IMR-90 (cell line): Measurements from ENCODE around the gene LMAN2L. TPM values are rescaled to one million over a fixed set of nuclear protein-coding genes. Genes with fewer than 3 reads are reported as not detected.

Source experiments
- ATAC-seq: fragments of 200-7000 bp; cut with Tn5 transposase; 2 replicates; pipeline ENCODE4 v1.9.1; 2020; ENCODE audit warnings: low read depth, mild to moderate bottlenecking, moderate library complexity
- BruUV-seq: library from RNA; stranded (reverse); fragments of 400-500 nt; replicated peaks from 2 replicates; lab custom pipeline; 2021; lab: Mats Ljungman, UMichigan
- CTCF ChIA-PET: fragments of 300-600 bp; formaldehyde crosslinking; extraction: SDS; loops from one replicate; lab custom pipeline; 2021; ENCODE audit warnings: antibody characterized with exemption; lab: Yijun Ruan, JAX
- POLR2A ChIA-PET: fragments of 300-600 bp; sonication (Branson Sonifier 250); formaldehyde crosslinking; loops from one replicate; lab custom pipeline; 2022; ENCODE audit warnings: antibody characterized with exemption; ENCODE audit not compliant: unreplicated experiment; lab: Charles Lee
- DNase-seq: peaks from one replicate; pipeline ENCODE4 v3.0.0; 2013
- H2AFZ ChIP-seq: replicated peaks from 2 replicates; pipeline ENCODE3; 2013; ENCODE audit warnings: low read length, mild to moderate bottlenecking; ENCODE audit not compliant: poor library complexity
- H2AK5ac ChIP-seq: 2 replicates; pipeline ENCODE4 v1.6.1; 2013; ENCODE audit warnings: low read depth, low read length, inconsistent platforms
- H2AK9ac ChIP-seq: replicated peaks from 2 replicates; pipeline ENCODE3; 2013; ENCODE audit warnings: mild to moderate bottlenecking, low read depth, low read length, moderate library complexity; ENCODE audit not compliant: poor library complexity
- H2BK120ac ChIP-seq: 2 replicates; pipeline ENCODE4 v1.6.1; 2013; ENCODE audit warnings: low read depth, low read length, inconsistent platforms
- H2BK15ac ChIP-seq: 3 replicates; pipeline ENCODE4 v1.6.1; 2013; ENCODE audit warnings: low read depth, low read length, inconsistent platforms
- H2BK20ac ChIP-seq: 2 replicates; pipeline ENCODE4 v1.6.1; 2013; ENCODE audit warnings: low read depth, mild to moderate bottlenecking, inconsistent platforms, low read length, moderate library complexity
- H2BK5ac ChIP-seq: 2 replicates; pipeline ENCODE4 v1.6.1; 2013; ENCODE audit warnings: mild to moderate bottlenecking, low read depth, low read length, inconsistent platforms; ENCODE audit not compliant: poor library complexity, severe bottlenecking
- H3K14ac ChIP-seq: replicated peaks from 2 replicates; pipeline ENCODE4 v1.6.1; 2013; ENCODE audit warnings: low read depth, low read length, inconsistent platforms
- H3K18ac ChIP-seq: 2 replicates; pipeline ENCODE4 v1.6.1; 2013; ENCODE audit warnings: low read depth, low read length, control low read depth
- H3K23ac ChIP-seq: 2 replicates; pipeline ENCODE4 v1.6.1; 2013; ENCODE audit warnings: low read depth, low read length, inconsistent platforms
- H3K27ac ChIP-seq: 2 replicates; pipeline ENCODE4 v1.5.1; 2013; ENCODE audit warnings: mild to moderate bottlenecking, control low read depth, low read length; ENCODE audit not compliant: insufficient read depth
- H3K27me3 ChIP-seq: 2 replicates; pipeline ENCODE4 v1.6.1; 2013; ENCODE audit warnings: low read length; ENCODE audit not compliant: control insufficient read depth, insufficient read depth
- H3K36me3 ChIP-seq: 2 replicates; pipeline ENCODE4 v1.6.1; 2013; ENCODE audit warnings: low read length, mixed read lengths; ENCODE audit not compliant: control insufficient read depth, insufficient read depth
- H3K4ac ChIP-seq: 2 replicates; pipeline ENCODE4 v1.6.1; 2013; ENCODE audit warnings: low read depth, low read length, inconsistent platforms
- H3K4me1 ChIP-seq: 2 replicates; pipeline ENCODE4 v1.6.1; 2013; ENCODE audit warnings: low read length, mixed read lengths; ENCODE audit not compliant: control insufficient read depth, insufficient read depth
- H3K4me2 ChIP-seq: 2 replicates; pipeline ENCODE4 v1.6.1; 2013; ENCODE audit warnings: low read depth, mild to moderate bottlenecking, control low read depth, low read length, moderate library complexity
- H3K4me3 ChIP-seq: 2 replicates; pipeline ENCODE4 v1.5.1; 2013; ENCODE audit warnings: low read depth, mild to moderate bottlenecking, control low read depth, low read length, moderate library complexity; ENCODE audit not compliant: insufficient read depth
- H3K56ac ChIP-seq: 2 replicates; pipeline ENCODE4 v1.6.1; 2013; ENCODE audit warnings: low read length, inconsistent platforms; ENCODE audit not compliant: insufficient read depth; ENCODE audit errors: extremely low read depth
- H3K79me1 ChIP-seq, 2 experiments: 2 replicates each; pipeline ENCODE4 v1.6.1; 2013; ENCODE audit warnings: low read length in 2 of 2, inconsistent platforms in 1 of 2, low read depth in 1 of 2
- H3K9ac ChIP-seq: 2 replicates; pipeline ENCODE4 v1.6.1; 2013; ENCODE audit warnings: low read depth, low read length, control low read depth
- H3K9me1 ChIP-seq: 2 replicates; pipeline ENCODE4 v1.6.1; 2013; ENCODE audit warnings: low read length, inconsistent platforms; ENCODE audit not compliant: insufficient read depth
- H3K9me3 ChIP-seq: 2 replicates; pipeline ENCODE4 v1.6.1; 2013; ENCODE audit warnings: low read length; ENCODE audit not compliant: control insufficient read depth, insufficient read depth
- H4K20me1 ChIP-seq: 2 replicates; pipeline ENCODE4 v1.6.1; 2013; ENCODE audit warnings: low read length, inconsistent platforms; ENCODE audit not compliant: insufficient read depth
- H4K5ac ChIP-seq: 2 replicates; pipeline ENCODE4 v1.6.1; 2013; ENCODE audit warnings: mild to moderate bottlenecking, low read depth, low read length, control low read depth
- H4K8ac ChIP-seq, 2 experiments: 2 replicates each; pipeline ENCODE4 v1.6.1; 2013; ENCODE audit warnings: low read depth in 2 of 2, low read length in 2 of 2, control low read depth in 1 of 2, inconsistent platforms in 1 of 2
- H4K91ac ChIP-seq: 2 replicates; pipeline ENCODE4 v1.6.1; 2013; ENCODE audit warnings: low read depth, low read length, inconsistent platforms; ENCODE audit not compliant: insufficient read depth
- FOS ChIP-seq: fragments of 150-350 bp; IDR thresholded peaks from 2 replicates; pipeline ENCODE4 v1.6.1; 2016; ENCODE audit warnings: low read depth, low read length
- MAFK ChIP-seq: IDR thresholded peaks from 2 replicates; pipeline ENCODE4 v1.6.1; 2012; ENCODE audit warnings: low read depth, low read length, improper control_type of control experiment
- WGBS, 2 experiments: methylation state at CpG; one replicate each; pipeline versions ENCODE4 v1.1.5 to v1.1.7; 2013; ENCODE audit warnings: missing lambda C conversion rate in 2 of 2; ENCODE audit not compliant: insufficient read length in 1 of 2; ENCODE audit errors: extremely low coverage in 2 of 2; 5-methylcytosine and 5-hydroxymethylcytosine counted together
- dilution Hi-C: fragments of 300-500 bp; cut with HindIII; formaldehyde crosslinking; loops from one replicate; pipeline ENCODE4 v1.14.3; 2018; ENCODE audit warnings: low sequenced_read_pairs; ENCODE audit not compliant: unreplicated experiment
- in situ Hi-C: fragments of 300-500 bp; cut with MboI; formaldehyde crosslinking; loops from 3 replicates; pipeline ENCODE4 v1.14.3; 2019; ENCODE audit warnings: low sequenced_read_pairs, inconsistent platforms, mixed read lengths
- intact Hi-C: fragments of 100-400 bp; cut with micrococcal nuclease; formaldehyde crosslinking; loops from 2 replicates; pipeline ENCODE4 v1.10.0; 2022
- polyA plus RNA-seq, 3 experiments: library from polyadenylated mRNA; depleted of rRNA; stranded (reverse); fragments of >200 nt; gene quantifications; 2 replicates each; pipeline ENCODE4 v1.2.3, GENCODE V29; 2012; ENCODE audit warnings: low replicate concordance in 1 of 3
- total RNA-seq: library from RNA; depleted of rRNA; stranded (reverse); fragments of >200 nt; gene quantifications from 2 replicates; pipeline ENCODE4 v1.2.3, GENCODE V29; 2012
- TF ChIP-seq, protein P1 (sequence below): fragments of 150-350 bp; IDR thresholded peaks from 2 replicates; pipeline ENCODE4 v1.6.1; 2017; ENCODE audit warnings: mild to moderate bottlenecking, antibody characterized with exemption, low read length, low read depth

LMAN2L gene
- total and polyA plus RNA-seq, 2 of the 4 experiments (the other 2 are of a cell fraction), result 22.5 to 22.9 TPM

DNA sequence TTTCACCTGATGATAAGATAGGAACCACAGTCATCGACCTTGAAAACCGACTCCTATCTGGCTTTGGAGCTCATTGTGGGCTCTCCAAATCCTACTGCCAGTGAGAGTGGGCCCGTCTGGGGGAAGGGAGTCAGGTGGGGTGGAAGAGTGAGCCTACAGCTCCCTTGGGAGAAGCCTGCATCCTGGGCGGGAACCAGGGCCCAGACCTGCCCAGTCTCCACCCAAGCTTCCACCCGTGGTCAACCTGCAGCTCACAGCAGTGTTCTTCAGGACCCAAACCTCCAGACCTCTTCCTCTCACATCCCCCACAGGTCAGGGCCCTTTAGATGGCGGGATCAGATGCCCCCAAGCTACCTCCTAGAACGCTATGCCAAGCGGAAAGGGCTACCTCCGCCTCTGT is 40.2 kb downstream of the LMAN2L start:
- Histone ChIP-seq H3K18ac (no peak overlapping the region), H4K8ac (no peak overlapping the region), H3K4ac (no peak overlapping the region), H3K23ac (no peak overlapping the region), H3K9me3 (no peaks in the 10 kb centered on the region), H2AFZ (no peak overlapping the region), H4K5ac (no peak overlapping the region), H3K14ac (no peak overlapping the region), H3K27me3 (no peaks in the 10 kb centered on the region), H2BK120ac (no peak overlapping the region), H3K36me3 (peaks cover 3% of the 10 kb centered on the region; the same call in 1 of the 2 replicates), H3K4me3 (no peak overlapping the region), H4K91ac (no peak overlapping the region), H4K20me1 (no peaks in the 10 kb centered on the region), H3K56ac (no peak overlapping the region), H3K4me1 (no peaks in the 10 kb centered on the region), H3K9ac (no peak overlapping the region), H3K4me2 (no peak overlapping the region), H2BK5ac (no peak overlapping the region), H2AK9ac (no peak overlapping the region), H3K9me1 (0 out of 2 replicates have a peak, but pooled peaks cover 11% of the 10 kb centered on the region), H2BK20ac (no peak overlapping the region), H2BK15ac (no peak overlapping the region), H2AK5ac (no peak overlapping the region), H3K79me1 (no peaks in the 10 kb centered on the region), H3K27ac (no peak overlapping the region)
- CTCF ChIA-PET, result no interaction called here
- BruUV-seq, result no TSS peak
- no peak for ATAC-seq
- DNase-seq, result no peak
- WGBS, 2 experiments, result no CpG with 5 or more reads among the region's 9 CpGs
- TF ChIP-seq MAFK (no peak), FOS (no peak)
- TF ChIP-seq, protein P1, sequence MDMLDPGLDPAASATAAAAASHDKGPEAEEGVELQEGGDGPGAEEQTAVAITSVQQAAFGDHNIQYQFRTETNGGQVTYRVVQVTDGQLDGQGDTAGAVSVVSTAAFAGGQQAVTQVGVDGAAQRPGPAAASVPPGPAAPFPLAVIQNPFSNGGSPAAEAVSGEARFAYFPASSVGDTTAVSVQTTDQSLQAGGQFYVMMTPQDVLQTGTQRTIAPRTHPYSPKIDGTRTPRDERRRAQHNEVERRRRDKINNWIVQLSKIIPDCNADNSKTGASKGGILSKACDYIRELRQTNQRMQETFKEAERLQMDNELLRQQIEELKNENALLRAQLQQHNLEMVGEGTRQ, result no peak
- intact Hi-C loops, result no loop called here
- POLR2A ChIA-PET, result no interaction called here
- in situ Hi-C loops, result no loop called here
- dilution Hi-C loops, result no loop called here
